OCI-LY7 (cell line): ENCODE results near the gene MAP3K14.

Experiments used
- EZH2phosphoT487 ChIP-seq: fragments of 200-600 bp; sonication (generic); IDR thresholded peaks from 2 replicates; pipeline ENCODE4 v1.6.1; 2018; ENCODE audit warnings: low read depth, borderline replicate concordance, mild to moderate bottlenecking, mixed run types, antibody characterized with exemption, low read length, moderate library complexity, mixed read lengths
- TF ChIP-seq, protein P1 (sequence below): fragments of 200-600 bp; sonication (generic); conservative IDR thresholded peaks from 2 replicates; pipeline ENCODE4 v1.5.1; 2014; ENCODE audit warnings: mild to moderate bottlenecking, antibody characterized with exemption, low read length, moderate library complexity, mixed read lengths

DNA sequence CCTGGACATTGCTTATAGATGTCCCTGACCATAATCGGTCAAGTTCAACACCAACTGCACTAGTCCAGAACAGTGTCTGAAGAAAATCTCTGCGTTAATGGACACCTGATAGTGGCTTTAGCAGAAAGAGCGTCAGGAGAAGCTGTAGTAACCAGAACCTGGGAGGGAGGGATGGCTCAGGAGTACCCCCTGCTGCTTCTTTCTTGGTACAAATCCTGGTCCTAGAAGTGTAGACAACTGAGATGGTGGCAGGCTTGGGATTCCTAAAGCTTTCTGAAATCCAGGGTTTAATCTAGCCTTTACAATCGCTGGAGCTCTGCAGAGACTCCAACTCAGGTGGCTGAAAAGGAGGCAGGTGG, 5.4 kb downstream of the MAP3K14 start:
- TF ChIP-seq, protein P1, sequence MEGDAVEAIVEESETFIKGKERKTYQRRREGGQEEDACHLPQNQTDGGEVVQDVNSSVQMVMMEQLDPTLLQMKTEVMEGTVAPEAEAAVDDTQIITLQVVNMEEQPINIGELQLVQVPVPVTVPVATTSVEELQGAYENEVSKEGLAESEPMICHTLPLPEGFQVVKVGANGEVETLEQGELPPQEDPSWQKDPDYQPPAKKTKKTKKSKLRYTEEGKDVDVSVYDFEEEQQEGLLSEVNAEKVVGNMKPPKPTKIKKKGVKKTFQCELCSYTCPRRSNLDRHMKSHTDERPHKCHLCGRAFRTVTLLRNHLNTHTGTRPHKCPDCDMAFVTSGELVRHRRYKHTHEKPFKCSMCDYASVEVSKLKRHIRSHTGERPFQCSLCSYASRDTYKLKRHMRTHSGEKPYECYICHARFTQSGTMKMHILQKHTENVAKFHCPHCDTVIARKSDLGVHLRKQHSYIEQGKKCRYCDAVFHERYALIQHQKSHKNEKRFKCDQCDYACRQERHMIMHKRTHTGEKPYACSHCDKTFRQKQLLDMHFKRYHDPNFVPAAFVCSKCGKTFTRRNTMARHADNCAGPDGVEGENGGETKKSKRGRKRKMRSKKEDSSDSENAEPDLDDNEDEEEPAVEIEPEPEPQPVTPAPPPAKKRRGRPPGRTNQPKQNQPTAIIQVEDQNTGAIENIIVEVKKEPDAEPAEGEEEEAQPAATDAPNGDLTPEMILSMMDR = peak; percentile 37
- TF ChIP-seq EZH2phosphoT487 = no peak
